ENCODE measurements around the gene C12orf56. TPM values are rescaled to one million over a fixed set of nuclear protein-coding genes. Genes with fewer than 3 reads are reported as not detected.

Gene C12orf56
- total and polyA plus RNA-seq, 2 donors (not counting 3 experiments of a cell fraction or from before 2014, with no cell fraction given) = 0.06 TPM; not detected in 1

GRCh38 chr12:64413884-64414283 lies 23.3 kb upstream of the C12orf56 start:
- DNase-seq (ENCODE audit: low read depth, low spot score) = no peak
- peaks cover 20% of the 10 kb centered on the region for H3K79me2 ChIP-seq (ENCODE audit: control insufficient read depth, insufficient read depth, low read length)
- ChIA-PET POLR2A (no interaction called here), CTCF (no interaction called here)
- no peaks in the 10 kb centered on the region for H4K20me1 ChIP-seq (replicated peaks; ENCODE audit: control insufficient read depth, extremely low read depth, insufficient read depth, low read length)
- no peak overlapping the region for H3K4me3 ChIP-seq (replicated peaks in 1 of 3; ENCODE audit: insufficient read depth in 1 of 3, low read depth in 1 of 3, low read length in 3 of 3)
- no peaks in the 10 kb centered on the region for H3K9me3 ChIP-seq (replicated peaks; ENCODE audit: control insufficient read depth, insufficient read depth, low read length)
- H3K9me1 ChIP-seq (replicated peaks; ENCODE audit: control insufficient read depth, extremely low read depth, insufficient read depth, low read length) = no peaks in the 10 kb centered on the region
- H3K4me1 ChIP-seq (ENCODE audit: control insufficient read depth, extremely low read depth, insufficient read depth, low read length) = peaks cover 6% of the 10 kb centered on the region
- H3K36me3 ChIP-seq (ENCODE audit: control insufficient read depth in 2 of 2, extremely low read depth in 1 of 2, insufficient read depth in 2 of 2, low read length in 2 of 2) = peaks cover 18 to 36% of the 10 kb centered on the region in 2 experiments
- intact Hi-C loops (cut with micrococcal nuclease) (no loop called here), dilution Hi-C loops (cut with MboI; ENCODE audit: extremely low pct_ligation_motif_present, low sequenced_read_pairs) (no loop called here)
- H3K9ac ChIP-seq (replicated peaks; ENCODE audit: extremely low read depth, insufficient read depth, low read length) = no peak overlapping the region
- H3K4me2 ChIP-seq (ENCODE audit: insufficient read depth, low read length) = no peak overlapping the region
- H3K27ac ChIP-seq (ENCODE audit: insufficient read depth, low read depth, low read length) = no peak overlapping the region
- TF ChIP-seq EZH2 (IDR thresholded peaks at IDR 0.05; ENCODE audit: borderline replicate concordance, low read depth, low read length, severe bottlenecking) (no peak), JUN (IDR thresholded peaks at IDR 0.05; ENCODE audit: borderline replicate concordance, insufficient read depth, insufficient read length, low read depth) (no peak), FOS (IDR thresholded peaks at IDR 0.05; ENCODE audit: borderline replicate concordance, insufficient read depth, low read length) (no peak), POLR2A (IDR thresholded peaks at IDR 0.05; ENCODE audit: low read depth, low read length) (no peak), POLR2AphosphoS5 (IDR thresholded peaks at IDR 0.05; ENCODE audit: insufficient read depth, low read depth, low read length) (no peak), GATA2 (IDR thresholded peaks at IDR 0.05; ENCODE audit: insufficient read depth, insufficient read length, low read depth, low read length) (no peak), MYC (IDR thresholded peaks at IDR 0.05; ENCODE audit: low read depth, low read length) (no peak)
- TF ChIP-seq, protein P1, sequence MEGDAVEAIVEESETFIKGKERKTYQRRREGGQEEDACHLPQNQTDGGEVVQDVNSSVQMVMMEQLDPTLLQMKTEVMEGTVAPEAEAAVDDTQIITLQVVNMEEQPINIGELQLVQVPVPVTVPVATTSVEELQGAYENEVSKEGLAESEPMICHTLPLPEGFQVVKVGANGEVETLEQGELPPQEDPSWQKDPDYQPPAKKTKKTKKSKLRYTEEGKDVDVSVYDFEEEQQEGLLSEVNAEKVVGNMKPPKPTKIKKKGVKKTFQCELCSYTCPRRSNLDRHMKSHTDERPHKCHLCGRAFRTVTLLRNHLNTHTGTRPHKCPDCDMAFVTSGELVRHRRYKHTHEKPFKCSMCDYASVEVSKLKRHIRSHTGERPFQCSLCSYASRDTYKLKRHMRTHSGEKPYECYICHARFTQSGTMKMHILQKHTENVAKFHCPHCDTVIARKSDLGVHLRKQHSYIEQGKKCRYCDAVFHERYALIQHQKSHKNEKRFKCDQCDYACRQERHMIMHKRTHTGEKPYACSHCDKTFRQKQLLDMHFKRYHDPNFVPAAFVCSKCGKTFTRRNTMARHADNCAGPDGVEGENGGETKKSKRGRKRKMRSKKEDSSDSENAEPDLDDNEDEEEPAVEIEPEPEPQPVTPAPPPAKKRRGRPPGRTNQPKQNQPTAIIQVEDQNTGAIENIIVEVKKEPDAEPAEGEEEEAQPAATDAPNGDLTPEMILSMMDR (IDR thresholded peaks at IDR 0.05; ENCODE audit: extremely low read depth in 1 of 2, insufficient read depth in 1 of 2, low read depth in 1 of 2, low read length in 2 of 2) = no peak
- TF ChIP-seq, protein P2, sequence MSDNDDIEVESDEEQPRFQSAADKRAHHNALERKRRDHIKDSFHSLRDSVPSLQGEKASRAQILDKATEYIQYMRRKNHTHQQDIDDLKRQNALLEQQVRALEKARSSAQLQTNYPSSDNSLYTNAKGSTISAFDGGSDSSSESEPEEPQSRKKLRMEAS (IDR thresholded peaks at IDR 0.05; ENCODE audit: insufficient read depth, insufficient read length) = no peak
- BruUV-seq (replicated peaks) = no TSS peak
- FAIRE-seq = no peak
- no peak overlapping the region for H2AFZ ChIP-seq (ENCODE audit: low read depth, low read length)
- no peaks in the 10 kb centered on the region for H3K27me3 ChIP-seq (ENCODE audit: control insufficient read depth in 2 of 2, insufficient read depth in 2 of 2, low read length in 2 of 2)
